ENCODE results near the gene PABPC1L2A.
"Not testable (repeated sequence)": the region's sequence is repeated elsewhere in the genome, so short reads cannot be mapped to it uniquely, and the experiment has no call there.

Gene PABPC1L2A

GRCh38 chrX:73079024-73079562 lies at the start of gene PABPC1L2A:
TSS of gene PABPC1L2A (minus strand) at chrX:73079512. CDS start at chrX:73079386, 126 bp downstream.
- H3K4me3 ChIP-seq (ENCODE audit: low read depth, low read length); DNase-seq (ENCODE audit: low read depth, low spot score); in situ Hi-C loops (cut with HindIII; ENCODE audit: low sequenced_read_pairs): not testable (repeated sequence)

DNA sequence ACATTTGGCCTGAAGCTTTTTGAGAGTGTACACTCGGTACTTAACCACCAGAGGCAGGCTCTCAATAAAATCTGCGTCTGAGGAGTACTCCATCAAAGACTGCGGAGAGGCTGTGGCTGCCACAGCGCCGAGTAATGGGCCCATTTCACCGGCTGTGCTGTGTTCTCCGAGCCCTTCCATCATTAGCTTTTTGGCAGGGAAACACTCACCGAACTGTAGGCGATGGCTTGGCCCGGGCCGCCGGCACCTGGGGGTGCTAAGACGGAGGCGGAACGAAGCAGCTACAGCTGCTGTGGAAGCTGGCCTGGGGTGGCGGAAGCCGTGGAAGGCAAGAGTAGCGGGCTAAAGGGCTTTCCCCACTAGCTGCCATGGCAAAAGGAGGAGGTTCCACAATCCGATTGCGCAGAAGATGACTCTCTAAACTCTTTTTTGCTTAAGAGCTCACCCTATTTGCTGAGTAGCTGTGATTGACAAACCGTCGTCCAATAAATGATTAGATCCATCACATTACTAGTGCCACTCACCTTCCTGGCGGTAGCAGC lies 48.5 kb upstream of the PABPC1L2A start:
- no peak for DNase-seq (ENCODE audit: low read depth, low spot score)
- no peak overlapping the region for H3K4me3 ChIP-seq (ENCODE audit: low read depth, low read length)
- TF ChIP-seq CTCF (IDR thresholded peaks at IDR 0.05; ENCODE audit: low read depth, low read length) = no peak
- in situ Hi-C loops (cut with HindIII; ENCODE audit: low sequenced_read_pairs) = no loop called here

- no peak for DNase-seq (ENCODE audit: low read depth, low spot score)
- TF ChIP-seq CTCF (IDR thresholded peaks at IDR 0.05; ENCODE audit: low read depth, low read length) = no peak
- in situ Hi-C loops (cut with HindIII; ENCODE audit: low sequenced_read_pairs) = no loop called here
- H3K4me3 ChIP-seq (ENCODE audit: low read depth, low read length) = no peak overlapping the region
Measured at GRCh38 chrX:73126240-73126639, 46.9 kb upstream of the PABPC1L2A start.

DNA sequence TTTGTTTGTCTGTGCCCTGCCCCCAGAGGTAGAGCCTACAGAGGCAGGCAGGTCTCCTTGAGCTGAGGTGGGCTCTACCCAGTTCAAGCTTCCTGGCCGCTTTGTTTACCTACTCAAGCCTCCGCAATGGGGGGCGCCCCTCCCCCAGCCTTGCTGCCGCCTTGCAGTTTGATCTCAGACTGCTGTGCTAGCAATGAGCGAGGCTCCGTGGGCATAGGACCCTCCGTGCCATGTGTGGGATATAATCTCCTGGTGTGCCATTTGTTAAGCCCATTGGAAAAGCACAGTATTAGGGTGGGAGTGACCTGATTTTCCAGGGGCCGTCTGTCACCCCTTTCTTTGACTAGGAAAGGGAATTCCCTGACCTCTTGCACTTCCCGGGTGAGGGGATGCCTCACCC lies 20.2 kb upstream of the PABPC1L2A start:
- H3K4me3 ChIP-seq (ENCODE audit: low read depth, low read length); in situ Hi-C loops (cut with HindIII; ENCODE audit: low sequenced_read_pairs); DNase-seq (ENCODE audit: low read depth, low spot score): not testable (repeated sequence)

GRCh38 chrX:73086766-73087165 lies 7.5 kb upstream of the PABPC1L2A start:
- in situ Hi-C loops (cut with HindIII; ENCODE audit: low sequenced_read_pairs); DNase-seq (ENCODE audit: low read depth, low spot score); H3K4me3 ChIP-seq (ENCODE audit: low read depth, low read length): not testable (repeated sequence)

GRCh38 chrX:73079884-73080283 lies 572 bp upstream of the PABPC1L2A start:
- DNase-seq (ENCODE audit: low read depth, low spot score); in situ Hi-C loops (cut with HindIII; ENCODE audit: low sequenced_read_pairs); H3K4me3 ChIP-seq (ENCODE audit: low read depth, low read length): not testable (repeated sequence)

DNA sequence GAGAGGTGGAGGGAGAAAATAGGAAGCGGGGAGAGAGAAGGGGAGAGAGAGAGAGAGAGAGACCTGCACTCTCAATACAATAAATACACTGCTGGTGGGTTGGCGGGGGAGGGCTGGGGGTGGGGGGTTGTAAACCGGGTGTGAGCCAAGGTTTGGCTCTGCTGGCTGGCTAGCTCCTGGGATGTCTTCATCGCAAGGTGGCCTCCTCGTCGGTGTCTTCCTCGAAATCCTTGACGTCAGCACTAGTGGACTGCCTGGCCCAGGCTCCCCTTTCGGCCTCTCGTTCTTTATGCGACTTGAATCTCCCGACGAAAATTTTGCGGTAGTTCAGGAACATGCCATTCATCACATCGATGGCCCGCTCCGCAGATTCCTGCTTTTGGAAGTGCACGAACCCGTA lies 715 bp downstream of the PABPC1L2A start:
- H3K4me3 ChIP-seq (ENCODE audit: low read depth, low read length); in situ Hi-C loops (cut with HindIII; ENCODE audit: low sequenced_read_pairs); DNase-seq (ENCODE audit: low read depth, low spot score): not testable (repeated sequence)

GRCh38 chrX:73076838-73077237 lies 2.5 kb downstream of the PABPC1L2A start:
- H3K4me3 ChIP-seq (ENCODE audit: low read depth, low read length) = no peak overlapping the region
- no peak for DNase-seq (ENCODE audit: low read depth, low spot score)
- in situ Hi-C loops (cut with HindIII; ENCODE audit: low sequenced_read_pairs) = no loop called here
- no peak for TF ChIP-seq CTCF (IDR thresholded peaks at IDR 0.05; ENCODE audit: low read depth, low read length)

DNA sequence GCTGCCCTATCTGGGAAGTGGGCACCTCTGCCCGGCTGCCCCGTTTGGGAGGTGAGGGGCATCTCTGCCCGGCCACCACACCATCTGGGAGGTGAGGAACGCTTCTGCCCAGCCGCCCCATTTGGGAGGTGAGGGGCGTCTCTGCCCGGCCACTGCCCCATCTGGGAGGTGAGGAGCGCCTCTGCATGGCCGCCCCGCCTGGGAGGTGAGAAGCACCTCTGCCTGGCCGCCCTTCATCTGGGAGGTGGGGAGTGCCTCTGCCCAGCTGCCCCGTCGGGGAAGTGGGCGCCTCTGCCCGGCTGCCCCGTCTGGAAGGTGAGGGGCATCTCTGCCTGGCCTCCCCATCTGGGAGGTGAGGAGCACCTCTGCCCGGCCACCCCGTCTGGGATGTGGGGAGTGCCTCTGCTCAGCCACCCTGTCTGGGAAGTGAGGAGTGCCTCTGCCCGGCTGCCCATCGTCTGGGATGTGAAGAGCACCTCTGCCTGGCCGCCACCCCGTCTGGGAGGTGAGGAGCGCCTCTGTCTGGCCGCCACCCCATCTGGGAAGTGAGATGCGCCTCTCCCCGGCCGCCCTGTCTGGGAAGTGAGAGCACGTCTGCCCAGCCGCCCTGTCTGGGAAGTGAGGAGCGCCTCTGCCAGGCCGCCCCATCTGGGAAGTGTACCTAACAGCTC lies 9.8 kb downstream of the PABPC1L2A start:
- TF ChIP-seq CTCF (IDR thresholded peaks at IDR 0.05; ENCODE audit: low read depth, low read length) = no peak
- in situ Hi-C loops (cut with HindIII; ENCODE audit: low sequenced_read_pairs) = no loop called here
- H3K4me3 ChIP-seq (ENCODE audit: low read depth, low read length) = no peak overlapping the region
- no peak for DNase-seq (ENCODE audit: low read depth, low spot score)
